Muscle of arm (tissue), 12 donors: ENCODE data around the gene COL9A1. TPM values are rescaled to one million over a fixed set of nuclear protein-coding genes. Genes with fewer than 3 reads are reported as not detected.

ENCODE experiments used
- DNase-seq: peaks from one replicate; pipeline ENCODE4 v3.0.0-alpha.2; 2013
- polyA plus RNA-seq, 12 donors: library from polyadenylated mRNA; unstranded; fragments of 120-200 nt; gene quantifications; one replicate each; pipeline ENCODE4 v1.2.1, GENCODE V29; 2013; ENCODE audit not compliant: insufficient read length in 12 of 12

Gene COL9A1
- polyA plus RNA-seq, 12 donors: 4.5 to 11.6 (median 7.2) TPM; not detected in 1

- DNase-seq: no peak
Observed at GRCh38 chr6:70292193-70292592, 10.7 kb downstream of the COL9A1 start.

GRCh38 chr6:70289299-70289698 is 13.6 kb downstream of the COL9A1 start:
- no peak for DNase-seq

DNA sequence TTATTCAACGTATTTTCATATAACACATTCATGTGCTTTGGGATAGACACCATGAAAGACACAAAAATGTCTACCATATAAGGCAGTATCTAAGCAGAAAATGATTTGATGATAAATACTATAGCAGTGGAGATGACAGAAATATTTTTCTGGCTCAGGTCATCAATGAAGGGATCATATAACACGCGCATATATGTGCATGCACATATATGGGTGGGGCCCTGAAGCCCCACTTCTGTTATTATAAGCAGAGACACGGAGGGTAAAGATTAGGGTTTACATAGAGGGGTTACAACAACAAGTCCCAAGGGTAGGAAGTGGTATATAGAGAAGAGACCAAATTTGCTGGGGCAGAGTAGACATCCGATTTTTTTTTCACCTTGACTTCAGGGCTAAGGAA is 16.0 kb downstream of the COL9A1 start:
- DNase-seq: no peak

GRCh38 chr6:70285201-70285600 is 17.7 kb downstream of the COL9A1 start:
- no peak for DNase-seq

- DNase-seq: no peak
Observed at GRCh38 chr6:70282919-70283461, 19.9 kb downstream of the COL9A1 start.

DNA sequence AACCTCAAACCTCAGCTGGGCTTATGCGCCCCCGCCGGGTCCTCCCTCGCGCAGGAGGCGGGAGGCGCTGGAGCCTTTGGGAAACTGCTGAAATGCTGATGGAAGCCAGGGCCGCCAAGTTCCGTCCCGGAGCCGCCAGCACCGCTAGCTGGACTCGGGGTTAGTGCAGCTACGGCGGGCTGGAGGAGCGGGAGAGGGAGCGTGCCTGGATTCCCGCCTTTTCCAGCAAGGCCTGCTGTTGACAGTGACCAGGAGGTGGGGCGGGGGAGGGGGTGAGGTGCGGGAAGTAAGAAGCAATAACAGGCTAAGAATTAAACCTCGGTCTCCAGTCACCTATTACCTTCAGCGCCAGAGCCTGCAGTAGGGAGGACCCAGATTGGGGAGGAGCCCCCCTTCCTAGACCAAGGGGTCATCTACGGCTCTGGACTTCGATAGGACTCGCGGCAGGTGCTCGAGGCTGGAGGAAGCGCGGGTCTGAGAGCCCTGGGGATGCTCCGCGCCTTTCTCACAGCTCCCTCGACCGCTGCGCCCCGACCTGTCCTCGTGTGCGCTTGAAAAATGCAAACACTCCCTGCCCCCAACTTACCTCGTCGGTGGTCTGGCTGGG is 20.5 kb downstream of the COL9A1 start:
- peak; percentile 32 for DNase-seq

- no peak for DNase-seq
Observed at GRCh38 chr6:70281923-70282311, 21.0 kb downstream of the COL9A1 start.

- no peak for DNase-seq
Observed at GRCh38 chr6:70280400-70280853, 22.5 kb downstream of the COL9A1 start.

DNA sequence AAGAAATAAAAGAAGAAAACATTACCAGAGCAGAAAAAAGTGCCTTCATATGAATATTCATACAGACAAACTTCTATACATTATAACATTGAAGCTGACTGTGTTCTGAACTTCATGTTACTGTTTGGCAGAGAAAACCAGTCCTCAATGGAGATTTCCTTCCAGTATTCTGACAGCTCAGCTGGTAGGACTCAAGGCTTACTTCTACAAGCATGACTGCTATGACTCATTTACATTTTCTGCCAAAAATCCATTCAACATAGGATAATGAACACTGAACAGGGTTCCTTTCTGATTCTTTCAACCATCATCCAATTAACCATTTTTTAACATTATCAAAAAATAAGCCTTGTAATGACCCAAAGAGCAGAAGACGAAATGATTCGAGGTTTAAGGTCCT is 25.4 kb downstream of the COL9A1 start:
- DNase-seq: no peak

DNA sequence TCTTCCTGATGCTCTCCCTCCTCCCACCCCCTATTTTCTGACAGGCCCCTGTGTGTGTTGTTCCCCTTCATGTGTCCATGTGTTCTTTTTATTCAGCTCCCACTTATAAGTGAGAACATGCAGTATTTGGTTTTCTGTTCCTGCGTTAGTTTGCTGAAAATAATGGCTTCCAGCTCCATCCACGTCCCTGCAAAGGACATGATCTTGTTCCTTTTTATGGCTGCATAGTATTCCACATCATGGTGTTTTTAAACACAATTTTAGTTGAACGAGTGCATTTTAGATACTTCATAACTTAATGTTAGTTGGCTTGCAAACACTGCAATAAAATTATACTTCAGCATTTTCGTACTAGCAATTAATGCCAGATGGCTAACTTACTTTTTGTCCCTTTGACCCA is 28.5 kb downstream of the COL9A1 start:
- DNase-seq: no peak

DNA sequence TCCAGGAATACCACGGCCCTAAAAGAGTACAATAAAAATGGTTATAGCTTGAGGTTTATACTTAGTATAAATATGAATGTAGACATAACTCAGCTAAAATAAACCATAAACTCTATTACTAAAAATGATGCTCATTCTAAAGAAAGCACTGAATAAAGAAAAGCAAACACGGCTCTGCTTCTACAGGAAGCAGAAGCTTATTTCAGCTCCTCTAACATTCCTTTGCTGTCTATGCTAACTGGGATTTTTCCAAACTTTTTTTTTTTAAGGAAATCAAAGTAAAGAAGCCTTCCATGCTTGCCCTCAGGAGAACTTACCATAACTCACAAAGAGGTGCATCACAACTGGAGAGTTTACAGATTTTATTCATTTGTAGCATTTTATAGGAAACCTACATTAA is 30.8 kb downstream of the COL9A1 start:
- DNase-seq: no peak

DNA sequence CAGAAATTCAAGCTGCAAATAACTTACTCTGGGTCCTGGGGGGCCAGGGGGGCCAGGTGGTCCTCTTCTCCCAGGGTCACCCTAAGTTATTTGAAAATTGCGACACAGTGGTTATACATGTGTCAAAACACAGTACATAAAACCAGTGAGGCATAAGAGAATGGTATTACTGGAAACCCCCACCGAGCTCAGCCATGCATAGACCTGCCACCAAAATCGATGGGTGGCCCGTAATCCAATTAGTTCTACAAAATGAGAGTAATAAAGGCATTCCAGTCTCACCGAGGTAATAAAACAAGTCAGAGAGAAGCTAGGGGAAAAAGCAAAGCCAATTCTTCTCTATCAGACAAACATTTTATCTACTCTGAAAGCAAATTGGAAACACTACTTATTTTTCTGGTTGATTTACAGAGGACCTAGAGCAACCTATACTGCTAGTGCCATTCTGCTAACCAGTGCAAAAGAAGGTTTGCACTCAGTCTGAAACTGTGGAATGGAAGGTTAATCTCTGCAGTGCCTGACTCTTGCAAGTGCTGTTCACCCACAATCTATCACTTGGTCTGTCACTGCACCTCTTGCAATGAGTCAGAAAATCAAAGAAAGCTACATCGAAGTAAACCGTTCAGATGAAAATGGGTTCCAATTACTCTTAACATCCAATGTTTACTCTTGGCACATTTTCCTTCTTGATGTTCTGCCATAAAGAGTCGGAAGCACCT is 32.4 kb downstream of the COL9A1 start:
- DNase-seq: no peak

DNA sequence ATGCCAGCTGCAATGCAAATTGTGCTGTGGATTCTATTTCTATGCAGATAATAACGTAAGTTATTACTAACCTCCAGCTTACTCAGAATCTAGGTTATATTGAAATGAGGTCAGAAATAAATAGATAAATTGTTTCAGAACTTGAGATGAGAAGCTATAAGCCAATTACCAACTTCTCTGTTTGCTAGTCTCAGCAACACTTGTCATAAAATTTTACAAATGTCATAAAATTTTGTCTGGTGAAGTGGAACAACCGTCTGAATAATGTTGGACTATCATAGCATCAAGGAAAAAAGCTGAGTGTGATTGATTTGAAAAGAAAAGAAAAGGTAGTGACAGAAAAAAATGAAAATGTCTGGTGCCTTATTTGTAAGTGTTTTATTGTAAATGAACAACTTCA is 36.7 kb downstream of the COL9A1 start:
- no peak for DNase-seq

- no peak for DNase-seq
Observed at GRCh38 chr6:70264306-70264705, 38.6 kb downstream of the COL9A1 start.

- DNase-seq: no peak
Observed at GRCh38 chr6:70258483-70258882, 44.4 kb downstream of the COL9A1 start.

DNA sequence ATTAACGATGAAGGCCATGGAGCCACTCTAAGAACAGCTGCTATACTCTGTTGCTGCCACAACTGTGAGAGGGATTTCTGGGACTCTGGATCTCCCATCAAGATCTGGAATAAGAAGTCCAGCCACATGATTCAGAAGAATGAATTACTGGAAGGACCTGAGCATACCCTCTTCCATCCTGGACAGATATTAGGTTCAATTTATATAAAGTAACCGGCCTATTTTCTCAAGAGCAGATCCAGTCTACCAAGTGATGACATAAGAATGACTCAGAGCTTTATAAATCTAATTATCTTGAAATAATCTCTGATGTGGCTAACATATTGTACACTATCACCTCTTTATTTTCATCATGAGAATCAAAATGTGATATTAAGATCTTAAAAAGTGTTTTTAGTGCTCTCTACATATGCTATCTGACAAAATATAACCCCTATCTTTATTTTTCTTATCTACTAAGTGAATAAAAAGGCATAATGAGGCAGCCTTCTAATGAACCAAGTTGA is 45.1 kb downstream of the COL9A1 start:
- no peak for DNase-seq

- no peak for DNase-seq
Observed at GRCh38 chr6:70254784-70255183, 48.1 kb downstream of the COL9A1 start.

DNA sequence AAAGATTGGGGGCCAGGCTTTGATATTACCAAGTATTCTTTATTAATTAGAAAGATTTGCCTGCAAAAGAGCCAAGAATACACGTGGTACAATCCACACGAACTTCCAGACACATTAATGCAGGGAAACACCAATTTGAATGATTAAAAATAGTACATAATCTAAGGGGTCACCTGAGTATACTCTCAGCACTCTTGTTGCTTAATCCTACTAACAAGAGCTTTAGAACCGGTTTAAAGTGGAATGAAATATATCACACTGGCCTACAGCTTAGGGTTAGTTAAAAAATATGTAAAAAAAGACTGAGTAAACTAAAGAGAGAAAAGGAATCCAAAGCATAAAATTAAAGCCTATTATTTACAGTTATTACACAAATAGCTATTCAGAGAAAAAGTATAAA is 49.0 kb downstream of the COL9A1 start:
- DNase-seq: no peak

DNA sequence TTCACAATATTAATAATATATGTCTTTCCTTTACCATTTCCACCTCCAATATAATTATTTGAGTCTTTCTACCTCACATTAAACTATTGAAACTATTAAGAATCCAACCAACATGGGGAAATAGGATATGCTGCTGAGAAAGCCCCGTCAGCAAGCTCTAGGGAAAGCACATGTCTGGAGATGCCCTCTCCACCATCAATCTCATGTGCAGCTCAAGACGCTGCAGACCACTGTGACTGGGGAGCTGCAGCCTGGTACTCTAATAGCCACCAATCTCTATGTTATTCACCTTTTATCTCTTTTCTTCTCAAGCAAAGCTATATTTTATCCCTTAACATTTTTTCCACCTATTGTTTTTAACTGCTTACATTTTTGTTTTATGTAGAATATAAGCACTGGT is 50.3 kb downstream of the COL9A1 start:
- no peak for DNase-seq

DNA sequence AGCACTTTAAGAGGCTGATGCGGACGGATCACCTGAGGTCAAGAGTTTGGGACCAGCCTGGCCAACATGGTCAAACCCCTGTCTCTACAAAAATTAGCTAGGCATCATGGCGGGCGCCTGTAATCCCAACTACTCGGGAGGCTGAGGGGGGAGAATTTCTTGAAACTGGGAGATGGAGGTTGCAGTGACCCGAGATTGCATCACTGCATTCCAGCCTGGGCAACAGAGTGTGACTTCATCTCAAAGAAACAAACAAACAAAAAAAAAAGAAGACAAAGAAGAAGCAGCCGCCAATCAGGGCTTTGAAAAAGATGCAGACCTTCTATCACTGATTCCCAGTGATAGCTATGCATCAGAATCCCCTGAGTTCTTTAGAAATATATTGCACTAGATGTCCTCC is 56.8 kb downstream of the COL9A1 start:
- DNase-seq: no peak

GRCh38 chr6:70241991-70242420 is 60.9 kb downstream of the COL9A1 start:
- no peak for DNase-seq

- DNase-seq: no peak
Observed at GRCh38 chr6:70241031-70241430, 61.9 kb downstream of the COL9A1 start.

- no peak for DNase-seq
Observed at GRCh38 chr6:70236343-70236742, 66.5 kb downstream of the COL9A1 start.
